ENCODE measurements around the gene CMPK2. TPM values are rescaled to one million over a fixed set of nuclear protein-coding genes. Genes with fewer than 3 reads are reported as not detected.

Gene CMPK2
- total and polyA plus RNA-seq, 10 of the 15 experiments (the other 5 are each of a cell fraction or from before 2014, with no cell fraction given), result 0.50 to 5.6 (median 3.2) TPM

GRCh38 chr2:6913415-6914157 is 47.9 kb upstream of the CMPK2 start:
- intact Hi-C loops (cut with micrococcal nuclease; ENCODE audit: unreplicated experiment) (no loop called here), in situ Hi-C loops (cut with MboI) (no loop called here)
- H3K9ac ChIP-seq (ENCODE audit: control insufficient read depth, insufficient read depth, low read length), result no peak overlapping the region
- H4K20me1 ChIP-seq (ENCODE audit: control insufficient read depth, insufficient read depth), result no peaks in the 10 kb centered on the region
- H3K27me3 ChIP-seq (replicated peaks in 1 of 2; ENCODE audit: control insufficient read depth in 2 of 2, insufficient read depth in 2 of 2, low read length in 1 of 2), result no peaks in the 10 kb centered on the region
- H3K27ac ChIP-seq (ENCODE audit: control insufficient read depth, insufficient read depth), result no peak overlapping the region
- CTCF ChIA-PET, result interaction anchor here (1.0 to 1.4 kb wide), 2 partner anchors 12 to 1664 kb away, joined by 4 read pairs; no protein-coding TSS in a partner anchor
- DNase-seq (ENCODE audit: low read depth, low spot score) (no peak), FAIRE-seq (no peak), ATAC-seq (no peak)
- RAD21 ChIA-PET (ENCODE audit: unreplicated experiment), result no interaction called here
- no peak for TF ChIP-seq ZNF217 (IDR thresholded peaks at IDR 0.05)
- TF ChIP-seq CEBPB (IDR thresholded peaks at IDR 0.05; ENCODE audit: borderline replicate concordance in 1 of 2, low read depth in 2 of 2, low read length in 2 of 2), result no peak
- no peak for TF ChIP-seq POLR2A (IDR thresholded peaks at IDR 0.05; ENCODE audit: low read depth, low read length)
- TF ChIP-seq ATF2 (IDR thresholded peaks at IDR 0.05; ENCODE audit: low read length), result no peak
- no peak for TF ChIP-seq BACH1 (IDR thresholded peaks at IDR 0.05; ENCODE audit: borderline replicate concordance)
- no peak for TF ChIP-seq IKZF2 (IDR thresholded peaks at IDR 0.05)
- no peak for TF ChIP-seq ETV6 (conservative IDR thresholded peaks at IDR 0.05 in 1 of 2, IDR thresholded peaks at IDR 0.05 in 1 of 2; ENCODE audit: borderline replicate concordance in 1 of 2, low read depth in 1 of 2)
- TF ChIP-seq, protein P1, sequence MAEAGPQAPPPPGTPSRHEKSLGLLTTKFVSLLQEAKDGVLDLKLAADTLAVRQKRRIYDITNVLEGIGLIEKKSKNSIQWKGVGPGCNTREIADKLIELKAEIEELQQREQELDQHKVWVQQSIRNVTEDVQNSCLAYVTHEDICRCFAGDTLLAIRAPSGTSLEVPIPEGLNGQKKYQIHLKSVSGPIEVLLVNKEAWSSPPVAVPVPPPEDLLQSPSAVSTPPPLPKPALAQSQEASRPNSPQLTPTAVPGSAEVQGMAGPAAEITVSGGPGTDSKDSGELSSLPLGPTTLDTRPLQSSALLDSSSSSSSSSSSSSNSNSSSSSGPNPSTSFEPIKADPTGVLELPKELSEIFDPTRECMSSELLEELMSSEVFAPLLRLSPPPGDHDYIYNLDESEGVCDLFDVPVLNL (IDR thresholded peaks at IDR 0.05; ENCODE audit: low read depth, low read length), result no peak
- TF ChIP-seq ZBED1 (IDR thresholded peaks at IDR 0.05; ENCODE audit: borderline replicate concordance), result no peak
- no peak for TF ChIP-seq RB1 (IDR thresholded peaks at IDR 0.05; ENCODE audit: borderline replicate concordance)
- TF ChIP-seq CHD1 (IDR thresholded peaks at IDR 0.05; ENCODE audit: low read depth, low read length), result no peak
- TF ChIP-seq SP1 (IDR thresholded peaks at IDR 0.05; ENCODE audit: low read depth, low read length), result no peak
- TF ChIP-seq SREBF1 (IDR thresholded peaks at IDR 0.05; ENCODE audit: low read length), result no peak
- TF ChIP-seq, protein P2, sequence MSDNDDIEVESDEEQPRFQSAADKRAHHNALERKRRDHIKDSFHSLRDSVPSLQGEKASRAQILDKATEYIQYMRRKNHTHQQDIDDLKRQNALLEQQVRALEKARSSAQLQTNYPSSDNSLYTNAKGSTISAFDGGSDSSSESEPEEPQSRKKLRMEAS (IDR thresholded peaks at IDR 0.05; ENCODE audit: low read depth, low read length), result no peak
- no peak for TF ChIP-seq TARDBP (IDR thresholded peaks at IDR 0.05; ENCODE audit: borderline replicate concordance)
- TF ChIP-seq, protein P3, sequence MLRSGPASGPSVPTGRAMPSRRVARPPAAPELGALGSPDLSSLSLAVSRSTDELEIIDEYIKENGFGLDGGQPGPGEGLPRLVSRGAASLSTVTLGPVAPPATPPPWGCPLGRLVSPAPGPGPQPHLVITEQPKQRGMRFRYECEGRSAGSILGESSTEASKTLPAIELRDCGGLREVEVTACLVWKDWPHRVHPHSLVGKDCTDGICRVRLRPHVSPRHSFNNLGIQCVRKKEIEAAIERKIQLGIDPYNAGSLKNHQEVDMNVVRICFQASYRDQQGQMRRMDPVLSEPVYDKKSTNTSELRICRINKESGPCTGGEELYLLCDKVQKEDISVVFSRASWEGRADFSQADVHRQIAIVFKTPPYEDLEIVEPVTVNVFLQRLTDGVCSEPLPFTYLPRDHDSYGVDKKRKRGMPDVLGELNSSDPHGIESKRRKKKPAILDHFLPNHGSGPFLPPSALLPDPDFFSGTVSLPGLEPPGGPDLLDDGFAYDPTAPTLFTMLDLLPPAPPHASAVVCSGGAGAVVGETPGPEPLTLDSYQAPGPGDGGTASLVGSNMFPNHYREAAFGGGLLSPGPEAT (IDR thresholded peaks at IDR 0.05; ENCODE audit: low read depth), result no peak
- H3K4me2 ChIP-seq (ENCODE audit: control insufficient read depth, insufficient read depth), result no peak overlapping the region
- H2AFZ ChIP-seq (ENCODE audit: control insufficient read depth, low read depth, low read length), result no peak overlapping the region
- no peak overlapping the region for H3K4me3 ChIP-seq
- no peaks in the 10 kb centered on the region for H3K79me2 ChIP-seq (ENCODE audit: control insufficient read depth, insufficient read depth, low read length)
- no peaks in the 10 kb centered on the region for H3K36me3 ChIP-seq (ENCODE audit: control insufficient read depth in 2 of 2, insufficient read depth in 2 of 2, low read length in 1 of 2)
- SMC1A ChIA-PET (ENCODE audit: uncharacterized antibody, unreplicated experiment), result interaction anchor here (0.8 to 3.2 kb wide), 4 partner anchors 16 to 131 kb away, joined by 3 to 15 read pairs (median 3); no protein-coding TSS in a partner anchor
- BruUV-seq (replicated peaks), result no TSS peak
- H3K4me1 ChIP-seq (ENCODE audit: control insufficient read depth, insufficient read depth, low read length), result peaks cover 24% of the 10 kb centered on the region
- POLR2A ChIA-PET, result no interaction called here
- peaks cover 5% of the 10 kb centered on the region; the same call in 2 of the 3 replicates for H3K9me3 ChIP-seq (replicated peaks; ENCODE audit: control insufficient read depth, insufficient read depth, low read length)
- 95% methylated on average over 9 of the region's 9 CpGs for WGBS (ENCODE audit: insufficient coverage, insufficient replicate concordance, low lambda C conversion rate, missing lambda C conversion rate)

All from GM12878 (cell line).